SU-DHL-6 (cell line): ENCODE results near the gene MED12L.

Experiments used
- CTCF ChIP-seq: fragments of 200-600 bp; sonication (generic); IDR thresholded peaks from one replicate; pipeline ENCODE4 v1.5.1; 2017; ENCODE audit warnings: antibody characterized with exemption, mild to moderate bottlenecking, low read length, moderate library complexity; ENCODE audit not compliant: insufficient read depth, poor library complexity, severe bottlenecking
- EZH2phosphoT487 ChIP-seq: fragments of 200-600 bp; sonication (generic), shearing (Covaris generic); conservative IDR thresholded peaks from 2 replicates; pipeline ENCODE4 v1.6.1; 2018; ENCODE audit warnings: mild to moderate bottlenecking, antibody characterized with exemption, low read length, moderate library complexity, mixed read lengths

DNA sequence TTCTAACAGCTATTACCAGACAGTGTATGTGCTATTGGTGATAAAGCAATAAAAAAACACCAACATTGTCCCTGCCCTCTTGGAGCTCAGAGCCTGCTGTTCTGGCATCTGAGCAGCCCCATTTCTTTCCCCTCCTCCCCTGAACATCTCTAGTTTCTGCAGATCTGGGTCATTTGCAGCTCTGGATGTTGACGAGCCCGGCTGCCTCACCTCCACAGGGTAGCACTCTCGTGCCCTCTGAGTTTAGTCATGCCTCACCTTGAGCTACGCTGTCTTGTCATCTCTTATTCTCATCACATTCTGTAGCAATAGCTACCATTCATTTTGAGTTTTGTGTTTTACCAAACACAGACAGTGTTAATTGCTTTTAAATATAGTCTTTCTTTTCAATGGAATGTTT is 147.5 kb downstream of the MED12L start:
- TF ChIP-seq CTCF = no peak
- no peak for TF ChIP-seq EZH2phosphoT487
